Epithelial cell of prostate (primary cell): ENCODE data around the gene KCNAB1.

Experiments
- DNase-seq: peaks from one replicate; pipeline ENCODE4 v3.0.0-alpha.2; 2011; ENCODE audit warnings: low read depth, low spot score
- H3K27ac ChIP-seq: fragments of 450-650 bp; 2 replicates; pipeline ENCODE4 v1.5.1; 2017; ENCODE audit warnings: mild to moderate bottlenecking

The KCNAB1 gene

GRCh38 chr3:156383441-156384025 is 263.2 kb downstream of the KCNAB1 start:
- DNase-seq = no peak
- H3K27ac ChIP-seq = no peak overlapping the region

- DNase-seq = no peak
These were observed 268.4 kb downstream of the KCNAB1 start for GRCh38 chr3:156388497-156389448.

GRCh38 chr3:156389449-156389950 is 269.1 kb downstream of the KCNAB1 start:
- no peak overlapping the region for H3K27ac ChIP-seq
- DNase-seq = no peak

More at GRCh38 chr3:156388497-156389448, 268.4 kb downstream of the KCNAB1 start:
- H3K27ac ChIP-seq = no peak overlapping the region

GRCh38 chr3:156390846-156391245 is 270.5 kb downstream of the KCNAB1 start:
- no peak overlapping the region for H3K27ac ChIP-seq
- DNase-seq = no peak

GRCh38 chr3:156395961-156396710 is 275.8 kb downstream of the KCNAB1 start:
- no peak for DNase-seq
- no peak overlapping the region for H3K27ac ChIP-seq

- no peak for DNase-seq
- H3K27ac ChIP-seq = no peak overlapping the region
These were observed 276.5 kb downstream of the KCNAB1 start for GRCh38 chr3:156396851-156397250.

- H3K27ac ChIP-seq = no peak overlapping the region
- DNase-seq = no peak
These were observed 277.2 kb downstream of the KCNAB1 start for GRCh38 chr3:156397534-156397933.

- DNase-seq = no peak
- no peak overlapping the region for H3K27ac ChIP-seq
These were observed 279.7 kb downstream of the KCNAB1 start for GRCh38 chr3:156400062-156400461.

GRCh38 chr3:156400735-156401134 is 280.4 kb downstream of the KCNAB1 start:
- DNase-seq = no peak
- no peak overlapping the region for H3K27ac ChIP-seq

GRCh38 chr3:156404217-156404616 is 283.8 kb downstream of the KCNAB1 start:
- no peak for DNase-seq
- H3K27ac ChIP-seq = no peak overlapping the region

GRCh38 chr3:156406393-156406792 is 286.0 kb downstream of the KCNAB1 start:
- DNase-seq = no peak
- no peak overlapping the region for H3K27ac ChIP-seq

- no peak for DNase-seq
- no peak overlapping the region for H3K27ac ChIP-seq
These were observed 287.3 kb downstream of the KCNAB1 start for GRCh38 chr3:156407617-156408225.

- no peak overlapping the region for H3K27ac ChIP-seq
- DNase-seq = no peak
These were observed 289.3 kb downstream of the KCNAB1 start for GRCh38 chr3:156409694-156410093.

- H3K27ac ChIP-seq = no peak overlapping the region
- no peak for DNase-seq
These were observed 292.2 kb downstream of the KCNAB1 start for GRCh38 chr3:156412600-156412999.

GRCh38 chr3:156413293-156413892 is 293.0 kb downstream of the KCNAB1 start:
- no peak for DNase-seq
- H3K27ac ChIP-seq = no peak overlapping the region

- no peak for DNase-seq
- H3K27ac ChIP-seq = no peak overlapping the region
These were observed 296.6 kb downstream of the KCNAB1 start for GRCh38 chr3:156416846-156417558.

GRCh38 chr3:156417559-156418132 is 297.3 kb downstream of the KCNAB1 start:
- no peak for DNase-seq
- H3K27ac ChIP-seq = no peak overlapping the region

GRCh38 chr3:156418428-156418827 is 298.1 kb downstream of the KCNAB1 start:
- no peak for DNase-seq
- no peak overlapping the region for H3K27ac ChIP-seq

GRCh38 chr3:156421534-156421933 is 301.2 kb downstream of the KCNAB1 start:
- no peak for DNase-seq
- no peak overlapping the region for H3K27ac ChIP-seq
